ENCODE measurements around the gene GNAL. TPM values are rescaled to one million over a fixed set of nuclear protein-coding genes. Genes with fewer than 3 reads are reported as not detected.

The GNAL gene
- total RNA-seq, 4 donors from 2014 or later, result 13.5 to 24.6 (median 19.9) TPM

DNA sequence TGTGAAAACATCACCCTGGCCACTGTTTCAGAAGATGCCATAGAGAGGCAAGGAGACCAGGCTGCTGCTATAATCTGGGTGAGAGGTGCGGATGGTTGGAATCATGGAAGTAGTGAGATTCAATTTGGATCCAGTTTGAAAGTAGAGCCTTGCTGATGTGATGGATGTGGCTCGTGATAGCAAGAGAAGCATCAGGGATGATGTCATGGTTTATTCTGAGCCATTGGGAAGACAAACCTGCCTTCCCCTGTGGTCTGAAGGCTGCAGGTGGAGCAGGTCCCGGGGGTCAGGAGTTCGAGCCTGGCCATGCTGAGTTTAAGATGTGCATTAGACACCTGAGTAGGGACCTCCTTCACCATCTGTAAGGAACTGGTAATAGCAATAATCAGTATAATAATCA is 112.5 kb downstream of the GNAL start:
- WGBS, 2 donors (ENCODE audit: low coverage in 1 of 2), result 81 to 85% methylated on average over 4 of the region's 4 CpGs
- no peak for TF ChIP-seq POLR2A (IDR thresholded peaks at IDR 0.05)
- TF ChIP-seq EP300 (IDR thresholded peaks at IDR 0.05), result no peak
- TF ChIP-seq, protein P1, sequence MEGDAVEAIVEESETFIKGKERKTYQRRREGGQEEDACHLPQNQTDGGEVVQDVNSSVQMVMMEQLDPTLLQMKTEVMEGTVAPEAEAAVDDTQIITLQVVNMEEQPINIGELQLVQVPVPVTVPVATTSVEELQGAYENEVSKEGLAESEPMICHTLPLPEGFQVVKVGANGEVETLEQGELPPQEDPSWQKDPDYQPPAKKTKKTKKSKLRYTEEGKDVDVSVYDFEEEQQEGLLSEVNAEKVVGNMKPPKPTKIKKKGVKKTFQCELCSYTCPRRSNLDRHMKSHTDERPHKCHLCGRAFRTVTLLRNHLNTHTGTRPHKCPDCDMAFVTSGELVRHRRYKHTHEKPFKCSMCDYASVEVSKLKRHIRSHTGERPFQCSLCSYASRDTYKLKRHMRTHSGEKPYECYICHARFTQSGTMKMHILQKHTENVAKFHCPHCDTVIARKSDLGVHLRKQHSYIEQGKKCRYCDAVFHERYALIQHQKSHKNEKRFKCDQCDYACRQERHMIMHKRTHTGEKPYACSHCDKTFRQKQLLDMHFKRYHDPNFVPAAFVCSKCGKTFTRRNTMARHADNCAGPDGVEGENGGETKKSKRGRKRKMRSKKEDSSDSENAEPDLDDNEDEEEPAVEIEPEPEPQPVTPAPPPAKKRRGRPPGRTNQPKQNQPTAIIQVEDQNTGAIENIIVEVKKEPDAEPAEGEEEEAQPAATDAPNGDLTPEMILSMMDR (IDR thresholded peaks at IDR 0.05), result no peak
- no peak for TF ChIP-seq POLR2AphosphoS5 (IDR thresholded peaks at IDR 0.05)

DNA sequence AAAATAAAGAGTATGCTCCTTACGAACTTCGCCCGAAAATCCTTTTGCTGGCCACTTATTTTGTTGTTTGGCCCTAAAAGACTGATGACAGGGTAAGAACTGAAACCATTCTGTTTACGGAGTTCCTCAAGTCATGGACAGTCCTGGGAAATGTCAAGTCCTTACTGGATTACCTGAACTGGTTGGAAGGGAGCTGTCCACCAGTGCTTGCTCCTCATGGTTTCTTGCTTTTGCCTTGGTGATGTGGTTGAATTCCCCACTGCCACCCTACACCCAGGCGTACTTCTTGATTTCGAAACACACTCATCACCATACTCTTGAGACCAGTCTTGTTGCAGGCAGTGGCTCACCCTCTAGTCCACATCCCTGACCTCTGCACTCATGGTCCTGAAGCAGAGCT is 113.1 kb downstream of the GNAL start:
- Histone ChIP-seq H3K4me1 (no peaks in the 10 kb centered on the region), H3K27ac (no peak overlapping the region), H3K36me3 (no peaks in the 10 kb centered on the region), H3K9me3 (no peaks in the 10 kb centered on the region), H3K27me3 (no peaks in the 10 kb centered on the region), H3K4me3 (no peak overlapping the region)
- no peak for ATAC-seq
- 88 to 89% methylated on average over 6 of the region's 6 CpGs for WGBS, 2 donors (ENCODE audit: low coverage in 1 of 2)
- TF ChIP-seq POLR2A (IDR thresholded peaks at IDR 0.05) (no peak), EP300 (IDR thresholded peaks at IDR 0.05) (no peak)
- TF ChIP-seq, protein P1 (IDR thresholded peaks at IDR 0.05), result no peak

More for the DNA sequence above, 112.5 kb downstream of the GNAL start:
- Histone ChIP-seq H3K36me3 (no peaks in the 10 kb centered on the region), H3K9me3 (no peaks in the 10 kb centered on the region), H3K27ac (no peak overlapping the region), H3K4me3 (no peak overlapping the region), H3K4me1 (no peaks in the 10 kb centered on the region), H3K27me3 (no peaks in the 10 kb centered on the region)
- no peak for ATAC-seq

DNA sequence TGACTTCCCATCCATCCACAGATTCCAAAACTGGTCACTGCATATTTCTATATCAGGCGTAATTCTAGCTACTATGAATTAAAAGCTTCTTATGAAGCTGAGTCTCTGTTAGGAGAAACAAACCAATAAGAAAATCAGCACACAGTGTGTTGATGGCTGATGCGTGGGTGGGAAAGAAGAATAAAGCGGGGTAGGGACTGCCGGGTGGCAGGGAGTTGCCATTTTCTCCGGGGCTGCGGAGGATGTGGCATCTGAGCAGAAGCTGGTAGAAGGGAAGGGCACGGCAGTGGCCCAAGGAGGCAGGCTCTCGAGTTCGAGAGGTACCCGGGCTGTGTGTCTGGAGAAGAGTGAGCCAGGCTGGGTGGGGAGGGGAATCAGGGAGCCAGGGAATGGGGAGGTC is 113.5 kb downstream of the GNAL start:
- Histone ChIP-seq H3K4me1 (no peaks in the 10 kb centered on the region), H3K36me3 (no peaks in the 10 kb centered on the region), H3K27me3 (no peaks in the 10 kb centered on the region), H3K4me3 (no peak overlapping the region), H3K27ac (no peak overlapping the region), H3K9me3 (no peaks in the 10 kb centered on the region)
- 89% methylated on average over 7 of the region's 10 CpGs for WGBS, 2 donors (ENCODE audit: low coverage in 1 of 2)
- TF ChIP-seq, protein P1 (IDR thresholded peaks at IDR 0.05), result no peak
- TF ChIP-seq EP300 (IDR thresholded peaks at IDR 0.05) (no peak), POLR2A (IDR thresholded peaks at IDR 0.05) (no peak), POLR2AphosphoS5 (IDR thresholded peaks at IDR 0.05) (no peak)
- ATAC-seq, result no peak

DNA sequence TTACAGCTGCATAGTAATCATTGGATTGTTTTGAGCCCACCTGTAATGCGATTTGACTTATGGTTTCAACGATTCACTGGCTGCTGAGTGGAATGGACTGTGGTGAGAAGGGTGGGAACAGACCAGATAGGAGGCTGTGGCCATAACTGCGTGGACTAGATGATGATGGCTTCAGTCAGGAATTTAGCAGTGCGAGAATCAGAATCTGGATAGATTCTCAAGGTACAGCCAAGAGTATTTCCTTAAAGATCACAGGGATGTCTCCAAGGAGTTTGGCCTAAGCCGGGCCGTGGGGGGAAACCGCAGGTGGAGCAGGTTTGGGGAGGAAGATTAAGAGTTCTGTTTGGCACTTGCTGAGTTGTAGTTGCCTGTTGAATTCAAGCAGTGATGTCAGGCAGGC is 118.2 kb downstream of the GNAL start:
- 86 to 96% methylated on average over 6 to 7 of the region's 7 CpGs for WGBS, 2 donors (ENCODE audit: low coverage in 1 of 2)
- no peak for TF ChIP-seq POLR2AphosphoS5 (IDR thresholded peaks at IDR 0.05)
- TF ChIP-seq POLR2A (IDR thresholded peaks at IDR 0.05), result no peak
- ATAC-seq, result no peak

DNA sequence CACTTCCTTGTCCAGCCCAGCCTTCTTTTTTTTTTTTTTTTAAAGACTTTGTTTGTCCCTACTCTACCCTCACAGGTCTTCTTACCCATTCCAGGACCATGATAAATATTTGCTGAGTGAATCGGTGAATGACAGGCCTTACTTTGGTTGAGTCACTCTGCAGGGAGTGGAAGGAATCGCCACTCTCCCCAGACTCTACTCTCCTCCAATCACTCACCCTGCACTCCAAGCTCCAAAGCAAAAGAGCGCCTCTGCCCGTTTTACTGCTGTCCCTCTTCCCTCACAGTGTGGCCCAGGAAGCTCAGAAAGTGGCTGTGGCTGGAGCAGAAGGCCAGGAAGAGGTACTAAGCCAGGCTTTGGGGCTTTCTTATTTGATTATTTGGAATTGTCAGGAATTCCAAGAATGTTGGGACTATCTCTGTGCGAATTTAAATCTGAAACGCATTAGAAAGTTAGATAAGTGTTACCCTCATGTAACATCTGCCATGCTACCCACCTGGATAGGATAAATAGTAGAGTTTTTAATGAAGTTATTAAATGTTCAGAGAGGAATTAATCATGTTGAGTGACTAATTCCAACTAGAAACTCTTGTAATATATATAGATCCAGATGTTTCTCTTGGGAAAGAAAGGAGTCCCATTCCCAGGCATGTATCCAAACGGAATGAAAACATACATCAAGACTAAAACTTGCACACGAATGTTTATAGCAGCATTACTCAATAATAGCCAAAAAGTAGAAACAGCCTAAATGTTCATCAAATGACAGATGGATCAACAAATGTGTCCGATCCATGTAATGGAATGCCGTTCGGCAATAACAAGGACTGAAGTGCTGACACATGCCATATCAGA is 119.2 kb downstream of the GNAL start:
- TF ChIP-seq EP300 (IDR thresholded peaks at IDR 0.05) (no peak), POLR2AphosphoS5 (IDR thresholded peaks at IDR 0.05) (no peak), POLR2A (IDR thresholded peaks at IDR 0.05) (no peak)
- TF ChIP-seq, protein P1 (IDR thresholded peaks at IDR 0.05), result no peak
- no peaks in the 10 kb centered on the region for H3K27me3 ChIP-seq
- no peak for ATAC-seq

More for the DNA sequence above, 118.2 kb downstream of the GNAL start:
- H3K4me1 ChIP-seq, result no peaks in the 10 kb centered on the region
- no peaks in the 10 kb centered on the region for H3K9me3 ChIP-seq
- H3K4me3 ChIP-seq, result no peak overlapping the region
- no peak overlapping the region for H3K27ac ChIP-seq
- no peaks in the 10 kb centered on the region for H3K27me3 ChIP-seq
- no peaks in the 10 kb centered on the region for H3K36me3 ChIP-seq

More for the DNA sequence above, 119.2 kb downstream of the GNAL start:
- Histone ChIP-seq H3K4me3 (no peak overlapping the region), H3K36me3 (no peaks in the 10 kb centered on the region), H3K27ac (no peak overlapping the region), H3K9me3 (no peaks in the 10 kb centered on the region), H3K4me1 (no peaks in the 10 kb centered on the region)
- 39 to 43% methylated on average over 7 to 10 of the region's 11 CpGs for WGBS, 2 donors (ENCODE audit: low coverage in 1 of 2)
